GM04504 (cell line): Measurements from ENCODE around the gene KLF12.

Source experiments
- DNase-seq: peaks from one replicate; pipeline ENCODE4 v3.0.0-alpha.2; 2012; ENCODE audit warnings: low read depth

KLF12 gene

DNA sequence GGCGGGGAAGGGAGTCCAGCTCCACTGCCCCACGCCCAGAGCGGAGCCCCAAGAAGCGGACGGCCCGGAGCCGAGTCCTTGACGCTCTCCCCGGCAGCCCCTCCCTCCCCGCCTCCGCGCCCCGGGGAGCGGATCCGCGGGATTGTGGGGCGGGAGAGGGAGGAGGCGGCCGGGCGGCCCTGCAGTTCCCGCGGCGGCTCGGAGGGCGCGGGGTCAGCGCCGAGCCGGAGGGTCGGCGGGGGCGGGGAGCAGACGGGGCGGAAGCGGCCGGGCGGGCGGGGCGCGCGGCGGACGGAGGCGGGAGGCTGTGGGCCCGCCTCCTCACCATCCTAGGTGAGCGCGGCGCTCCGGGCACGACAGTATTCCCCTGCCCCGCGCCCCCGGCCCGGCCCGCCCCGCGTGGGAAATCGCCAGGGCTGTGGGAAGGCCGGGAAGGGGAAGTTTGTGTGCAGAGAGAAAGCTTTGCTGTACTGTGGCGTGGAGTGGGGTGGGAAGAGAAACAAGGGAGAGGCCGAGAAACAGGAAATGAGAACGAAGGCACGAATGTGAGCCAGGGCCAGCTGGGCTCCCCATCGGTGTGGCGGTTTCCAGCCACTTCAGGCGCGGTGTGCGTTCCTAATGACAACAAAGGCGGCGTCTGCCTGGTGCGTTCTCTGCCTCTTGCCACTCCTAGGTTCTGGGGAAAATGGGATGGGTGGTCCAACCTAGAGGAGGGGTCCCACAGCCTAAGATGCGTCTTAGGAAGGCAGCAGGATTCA is 1.3 kb upstream of the KLF12 start:
- DNase-seq = peak; percentile 63

DNA sequence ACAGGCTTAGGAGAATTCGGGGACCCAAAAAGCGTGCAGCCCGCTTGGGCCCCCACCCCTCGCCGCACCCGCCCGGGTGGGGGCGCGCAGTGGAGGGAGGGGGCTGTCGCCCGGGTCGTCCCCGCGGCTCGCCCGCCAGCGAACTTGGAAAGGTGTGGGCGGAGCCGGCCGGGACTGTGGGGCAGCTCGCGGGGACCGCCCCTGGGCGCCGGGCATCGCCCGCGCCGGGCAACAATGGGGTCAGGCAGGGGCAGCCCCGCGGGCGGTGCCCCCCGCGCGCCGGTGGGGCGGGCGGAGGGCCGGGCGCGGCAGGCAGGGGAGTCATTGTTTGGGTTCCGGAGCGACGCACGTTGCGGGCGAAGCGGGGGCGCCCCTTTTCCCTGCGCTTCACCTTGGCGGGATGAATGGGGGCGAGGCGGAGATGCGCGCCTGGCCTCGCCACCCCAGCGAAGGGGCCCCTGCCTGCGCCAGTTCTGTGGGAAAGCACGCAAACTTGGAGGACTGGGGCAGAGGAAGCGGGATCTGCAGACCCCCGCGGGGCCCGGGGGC is 647 bp upstream of the KLF12 start:
- DNase-seq = no peak

DNA sequence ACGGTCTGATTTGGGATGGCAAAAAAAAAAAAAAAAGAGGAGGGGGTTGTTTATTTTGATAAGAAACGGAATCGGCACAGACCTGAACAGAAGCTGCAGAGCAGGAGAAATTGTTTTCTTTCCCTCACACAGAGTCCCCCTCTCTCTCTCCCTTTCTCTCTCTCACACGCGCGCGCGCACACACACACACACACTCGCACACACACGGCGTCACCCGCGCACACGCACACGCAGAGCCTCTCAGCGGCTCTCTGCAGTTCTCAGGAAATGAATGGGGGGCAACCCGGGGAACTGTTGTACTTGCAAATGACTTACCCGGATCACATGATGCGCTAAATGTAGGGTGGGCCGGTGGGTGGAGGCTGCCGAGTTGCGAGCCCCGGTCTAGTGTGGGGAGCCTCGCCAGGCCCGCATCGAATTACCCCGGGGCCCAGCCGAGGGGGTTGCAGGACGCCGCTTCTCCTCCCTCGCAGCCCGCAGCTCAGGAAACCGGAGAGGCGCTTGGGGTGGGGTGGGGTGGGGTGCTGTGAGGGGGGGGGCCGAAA is 475 bp downstream of the KLF12 start:
- DNase-seq = peak; percentile 81

DNA sequence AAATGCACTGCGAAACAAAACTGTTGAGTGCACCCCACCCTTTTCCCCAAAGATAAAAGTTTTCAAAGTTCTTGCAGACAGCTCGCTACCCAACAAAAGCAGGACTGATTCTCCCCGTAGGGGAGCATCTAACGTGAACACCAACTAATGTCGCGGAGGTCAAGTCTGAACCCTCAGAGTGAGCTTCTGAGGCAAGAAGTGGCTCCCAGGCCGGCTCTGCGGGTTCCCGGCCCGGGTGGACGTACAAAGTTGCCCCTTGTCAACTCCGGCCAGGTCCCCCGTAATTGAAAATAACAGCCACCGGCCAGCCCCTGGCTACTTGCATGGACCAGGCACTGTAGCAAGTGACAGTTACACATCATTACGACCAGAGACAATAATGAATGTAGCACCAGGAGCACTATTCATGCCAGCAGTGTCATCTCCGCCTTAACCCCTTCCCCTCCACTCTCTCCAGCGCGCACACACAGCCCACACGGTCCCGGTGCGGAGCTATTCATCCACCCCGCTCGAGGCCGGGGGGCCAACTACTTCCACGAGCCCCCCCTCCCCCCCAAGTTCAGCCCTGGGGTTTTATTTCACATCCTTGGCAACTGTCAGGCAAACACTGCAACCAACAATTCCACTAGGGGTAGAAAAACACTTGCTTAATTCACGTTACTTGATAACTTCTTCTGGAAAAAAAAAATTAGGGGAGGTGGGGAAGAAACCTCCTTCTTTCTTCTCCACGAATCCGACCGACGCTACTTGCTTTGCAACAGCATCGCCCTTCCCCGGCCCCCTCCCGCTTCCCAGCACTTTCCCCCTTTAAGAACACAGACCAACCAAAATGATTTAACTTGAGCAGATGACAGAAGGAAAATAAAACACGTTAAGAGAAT is 1.2 kb downstream of the KLF12 start:
- DNase-seq = peak; percentile 9

DNA sequence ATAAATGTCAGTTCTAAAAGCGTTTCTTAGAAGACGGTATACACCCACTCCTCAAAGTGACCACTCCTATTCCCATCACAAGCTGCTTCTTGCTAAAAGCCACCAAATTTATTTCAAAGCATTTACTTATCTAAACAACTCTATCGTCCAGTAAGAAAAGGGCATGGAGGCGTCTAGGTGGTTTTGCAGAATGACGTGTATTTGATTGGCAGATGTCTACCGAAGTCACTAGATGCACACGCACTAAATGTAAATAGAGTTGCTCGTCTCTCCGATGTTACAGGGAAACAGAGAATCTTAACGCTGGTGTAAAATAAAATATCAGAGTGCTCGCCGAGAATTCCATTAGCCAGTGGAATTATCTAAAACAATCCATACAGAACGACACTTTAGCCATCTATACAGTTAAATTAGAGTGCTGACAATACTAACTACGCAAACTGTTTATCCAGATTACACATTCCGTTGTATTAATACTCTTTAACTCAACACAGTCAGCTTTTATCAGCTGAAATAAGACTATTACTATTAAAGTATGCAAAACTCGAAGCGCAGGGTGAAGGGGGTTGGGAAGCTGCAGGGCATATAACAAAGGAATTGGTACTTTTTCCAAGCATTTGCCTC is 1.9 kb downstream of the KLF12 start:
- no peak for DNase-seq

DNA sequence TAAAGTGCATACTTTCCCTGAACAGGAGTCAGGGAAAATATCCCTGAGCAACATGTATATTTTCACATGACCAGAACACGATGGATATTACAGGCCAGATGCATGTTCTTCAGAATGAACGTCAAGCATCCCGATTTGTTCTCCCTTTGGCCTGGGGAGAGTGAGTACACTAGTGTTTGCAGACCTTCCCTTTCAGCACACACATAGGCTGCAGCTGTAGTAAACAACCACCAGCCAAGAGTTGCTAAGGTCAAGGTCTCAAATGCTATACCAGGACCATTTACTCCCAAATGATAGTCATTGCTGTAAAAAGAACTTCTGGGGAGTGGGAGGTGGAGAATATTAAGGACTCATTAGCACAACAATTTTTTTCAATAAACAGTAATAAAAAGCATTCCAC is 3.0 kb downstream of the KLF12 start:
- no peak for DNase-seq

DNA sequence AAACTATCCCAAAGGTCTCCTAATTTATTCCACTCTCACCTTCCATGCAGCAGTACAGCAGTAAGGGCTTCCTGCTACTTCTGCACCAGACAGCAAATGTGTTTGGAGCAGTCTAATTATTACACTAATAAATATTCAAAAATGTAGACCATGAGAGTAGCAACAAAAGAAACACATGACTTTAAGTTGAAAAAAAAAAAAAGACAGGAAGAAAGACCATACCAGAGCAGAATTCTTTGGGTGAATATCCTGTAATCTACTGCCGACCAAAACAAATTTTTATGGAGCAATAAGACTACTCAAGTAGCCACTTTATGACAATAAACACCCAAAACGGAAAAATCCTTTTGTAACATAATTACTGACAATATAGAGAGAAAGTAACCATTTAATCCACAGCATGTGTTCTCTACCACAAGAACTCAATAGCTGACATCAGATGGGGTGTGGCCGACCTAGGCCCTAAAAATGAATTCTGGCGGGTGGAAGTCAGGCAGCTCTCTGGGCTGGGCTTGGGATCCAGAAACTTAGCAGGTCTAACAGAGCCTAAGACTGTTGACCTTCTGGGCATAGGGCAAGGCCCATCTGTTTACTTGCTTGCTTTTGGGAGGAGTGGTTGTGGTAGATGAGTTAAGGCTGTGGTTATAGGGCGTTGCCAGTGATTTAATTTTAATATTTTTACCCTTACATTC is 4.6 kb downstream of the KLF12 start:
- peak; percentile 28 for DNase-seq

DNA sequence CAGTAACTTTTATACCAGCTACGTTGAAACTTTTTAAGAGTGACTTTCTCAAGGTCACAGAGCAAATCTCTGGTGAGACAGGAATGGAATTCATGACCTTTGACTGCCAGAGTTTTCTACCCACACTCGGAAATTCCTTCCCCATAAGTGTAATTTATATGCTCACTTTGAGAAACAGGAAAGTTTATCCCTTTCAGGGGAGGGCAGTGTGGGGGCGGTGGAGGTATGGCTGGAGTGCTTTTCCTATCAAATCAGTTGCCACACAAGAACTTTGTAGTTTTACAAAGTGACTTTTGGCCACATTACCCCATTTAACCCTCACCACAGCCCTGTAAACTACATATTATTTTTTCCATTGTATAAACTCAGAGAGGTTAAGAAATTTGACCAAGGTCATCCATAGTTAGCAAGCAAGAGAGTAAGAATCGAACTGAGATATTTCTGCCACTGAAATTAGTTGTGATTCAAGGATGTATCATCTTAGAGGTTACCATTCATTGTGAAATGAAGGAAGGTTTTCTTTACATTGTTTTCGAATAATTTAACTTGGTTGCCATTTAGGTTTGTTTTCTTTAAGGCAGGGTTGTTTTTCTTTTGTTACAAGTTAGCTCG is 5.9 kb downstream of the KLF12 start:
- DNase-seq = no peak

DNA sequence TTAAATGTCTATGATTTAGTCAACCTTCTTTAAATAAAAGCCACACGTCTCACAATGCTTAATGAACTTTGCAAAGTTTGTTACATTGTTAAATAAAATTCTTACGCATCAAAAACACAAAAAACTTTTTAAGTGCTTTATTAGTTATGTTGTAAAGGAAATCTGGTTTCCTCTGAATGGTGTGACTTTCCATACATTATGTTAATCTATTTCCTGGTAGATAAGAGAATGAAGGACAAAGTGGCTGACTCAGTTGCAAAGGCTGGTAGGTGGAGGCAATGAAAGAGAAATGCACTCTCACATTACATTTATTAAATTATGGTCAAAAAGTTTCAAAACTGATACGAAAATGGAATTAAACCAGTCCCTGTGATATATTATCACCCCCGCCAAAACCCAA is 15.9 kb downstream of the KLF12 start:
- no peak for DNase-seq

DNA sequence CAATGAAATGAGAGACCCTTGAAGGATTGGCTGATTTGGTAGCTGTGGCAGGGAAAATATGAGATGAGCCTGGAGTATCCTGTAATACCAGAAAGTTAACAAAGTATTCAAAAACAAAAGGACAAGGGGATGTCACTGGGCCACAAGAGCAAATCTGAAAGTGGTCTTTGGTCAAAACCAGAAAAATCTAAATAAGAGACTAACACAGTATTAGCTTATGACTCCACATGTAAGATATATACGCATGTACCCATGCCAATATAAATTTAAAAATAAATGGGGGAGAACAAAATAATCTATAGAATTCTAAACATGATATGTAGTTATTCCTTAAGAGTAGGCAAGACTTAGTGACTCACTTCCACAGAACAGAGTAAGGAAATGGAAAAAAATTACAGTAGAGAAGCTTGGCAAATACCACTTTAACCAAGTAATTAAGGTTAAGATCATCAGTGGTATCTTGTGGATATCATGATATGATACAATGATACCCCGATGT is 16.9 kb downstream of the KLF12 start:
- DNase-seq = no peak

DNA sequence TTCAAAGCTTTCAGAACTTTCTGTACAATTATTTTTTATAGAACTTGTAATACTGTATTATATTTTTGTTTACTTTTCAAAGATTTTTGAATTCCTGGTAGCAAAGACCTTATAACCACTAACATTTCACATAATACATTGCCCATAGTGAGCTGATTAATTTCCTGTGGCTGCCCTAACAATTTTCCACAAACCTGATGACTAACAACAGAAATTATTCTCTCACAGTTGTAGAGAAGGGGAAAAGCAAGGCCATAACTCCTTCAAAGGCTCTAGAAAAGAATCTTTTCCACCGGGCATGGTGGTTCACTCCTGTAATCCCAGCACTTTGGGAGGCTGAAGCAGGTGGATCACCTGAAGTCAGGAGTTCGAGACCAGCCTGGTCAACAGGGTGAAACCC is 19.1 kb downstream of the KLF12 start:
- DNase-seq = no peak

DNA sequence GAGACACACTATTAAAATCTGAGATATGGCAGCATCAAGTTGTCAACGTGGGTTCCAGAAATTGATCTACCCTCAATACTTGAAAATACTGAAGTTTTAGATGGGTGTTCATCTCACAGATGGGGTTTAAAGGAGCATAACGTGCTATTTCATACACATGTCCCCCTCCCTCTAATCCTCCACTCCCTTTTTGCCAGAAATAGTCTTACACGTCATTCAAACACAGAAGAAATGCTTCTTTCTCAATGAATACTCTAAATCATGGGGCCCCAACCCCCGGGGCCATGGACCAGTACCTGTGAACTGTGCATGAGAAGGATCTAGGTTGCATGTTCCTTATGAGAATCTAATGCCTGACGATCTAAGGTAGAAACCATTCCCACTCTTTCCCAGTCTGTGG is 19.6 kb downstream of the KLF12 start:
- no peak for DNase-seq

DNA sequence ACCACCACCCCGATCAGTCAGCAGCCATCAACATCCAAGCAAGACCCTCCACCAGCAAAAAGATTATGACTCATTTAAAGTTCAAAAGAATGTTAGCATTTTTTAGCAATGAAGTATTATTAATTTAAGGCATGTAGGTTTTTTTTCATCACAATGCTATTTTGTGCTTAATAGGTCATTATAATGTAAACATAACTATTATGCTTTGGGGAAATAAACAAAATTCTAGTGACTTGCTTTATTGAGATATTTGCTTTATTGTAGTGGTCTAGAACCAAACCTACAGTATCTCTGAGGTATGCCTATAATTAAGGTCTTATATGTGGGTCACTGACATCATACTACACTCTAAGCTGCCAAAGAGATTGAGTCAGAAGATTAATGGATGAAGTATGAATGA is 20.0 kb downstream of the KLF12 start:
- no peak for DNase-seq

DNA sequence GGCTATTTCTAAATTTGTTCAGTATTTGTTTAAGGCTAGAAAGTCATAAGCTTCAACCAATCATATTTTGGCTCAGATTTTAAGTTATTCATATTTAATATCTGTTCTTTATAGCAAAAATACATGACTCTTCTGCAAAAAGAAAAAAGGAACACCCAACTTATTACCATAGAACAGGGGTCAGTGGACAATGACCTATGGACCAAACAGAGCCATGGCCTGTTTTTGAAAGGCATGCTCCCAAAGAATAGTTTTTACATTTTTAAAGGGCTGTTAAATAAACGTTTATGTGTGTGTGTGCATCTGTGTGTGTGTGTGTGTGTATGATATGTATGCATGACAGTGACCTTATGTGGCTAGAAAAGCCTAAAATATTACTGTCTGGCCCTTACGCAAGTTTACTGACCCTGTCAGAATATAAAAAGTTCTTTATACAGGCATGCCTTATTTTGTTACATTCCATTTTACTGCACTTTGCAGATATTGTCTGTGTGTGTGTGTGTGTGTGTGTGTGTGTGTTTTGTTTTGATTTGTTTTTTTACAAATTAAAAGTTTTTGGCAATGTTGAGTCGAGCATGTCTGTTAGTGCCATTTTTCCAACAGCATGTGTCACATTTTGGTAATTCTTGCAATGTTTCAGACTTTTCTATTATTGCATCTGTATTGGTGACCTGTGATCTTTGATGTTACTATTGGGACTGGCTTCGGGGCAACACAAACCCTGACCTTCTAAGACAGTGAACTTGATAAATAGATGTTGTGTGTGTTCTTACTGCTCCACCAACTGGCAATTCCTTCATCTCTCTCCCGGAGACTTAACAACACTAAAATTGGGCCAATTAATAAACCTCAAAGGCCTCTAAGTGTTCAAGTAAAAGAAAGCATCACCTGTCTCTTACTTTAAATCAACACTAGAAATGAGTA is 22.0 kb downstream of the KLF12 start:
- no peak for DNase-seq

DNA sequence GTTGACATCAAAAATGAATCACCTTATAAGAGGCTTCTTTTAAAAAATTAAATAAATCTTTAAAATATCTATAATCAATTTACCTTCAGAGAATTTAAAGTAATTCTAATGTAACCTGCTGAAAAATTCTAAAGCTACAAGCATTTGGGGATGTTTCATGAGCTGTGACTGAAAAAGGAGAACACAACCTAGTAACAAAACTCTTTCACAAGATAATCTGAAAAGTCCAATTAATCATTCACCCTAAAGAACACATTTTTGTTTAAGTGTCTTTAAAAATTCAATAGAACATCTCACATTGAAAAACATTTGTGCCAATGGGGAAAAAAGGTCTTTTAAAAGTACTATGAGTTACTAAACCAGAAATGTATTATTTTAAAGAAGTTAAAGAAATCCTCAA is 22.8 kb downstream of the KLF12 start:
- DNase-seq = no peak

DNA sequence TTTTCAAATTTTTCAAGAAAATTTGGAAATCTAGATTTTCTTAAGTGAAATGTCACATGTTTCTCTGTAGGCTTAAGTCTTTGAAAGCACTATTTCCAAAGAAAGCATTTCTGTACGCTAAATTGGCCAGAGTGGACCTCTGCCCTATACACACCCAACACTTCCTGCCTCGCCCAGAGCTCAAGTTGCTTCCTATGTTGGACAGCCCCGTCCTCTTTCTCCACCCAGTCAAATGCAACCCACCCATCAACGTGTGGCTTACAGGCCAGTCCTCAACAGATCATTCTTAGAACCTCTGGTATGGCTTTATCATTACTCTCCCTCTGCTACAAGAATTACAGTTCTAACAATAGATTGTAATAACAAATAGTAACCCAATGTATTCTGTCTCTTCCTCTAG is 24.2 kb downstream of the KLF12 start:
- DNase-seq = no peak

DNA sequence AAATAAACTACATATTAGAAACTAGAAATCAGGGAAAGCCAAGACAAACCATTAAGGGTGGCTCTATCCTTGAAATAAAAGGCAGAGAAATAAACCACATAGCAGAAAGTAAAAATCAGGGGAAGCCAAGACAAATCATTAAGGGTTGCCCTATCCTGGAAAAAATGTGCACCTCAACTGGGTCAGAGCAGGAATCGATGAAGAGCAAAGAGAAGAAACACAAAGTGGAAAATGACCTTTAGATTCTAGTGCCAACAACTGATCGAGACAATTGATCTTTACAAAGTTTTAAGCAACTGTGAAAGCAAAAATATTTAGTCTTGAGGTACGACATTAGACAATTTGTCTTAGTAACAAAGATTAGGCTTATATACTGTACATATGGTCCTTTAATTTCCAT is 26.6 kb downstream of the KLF12 start:
- DNase-seq = no peak

DNA sequence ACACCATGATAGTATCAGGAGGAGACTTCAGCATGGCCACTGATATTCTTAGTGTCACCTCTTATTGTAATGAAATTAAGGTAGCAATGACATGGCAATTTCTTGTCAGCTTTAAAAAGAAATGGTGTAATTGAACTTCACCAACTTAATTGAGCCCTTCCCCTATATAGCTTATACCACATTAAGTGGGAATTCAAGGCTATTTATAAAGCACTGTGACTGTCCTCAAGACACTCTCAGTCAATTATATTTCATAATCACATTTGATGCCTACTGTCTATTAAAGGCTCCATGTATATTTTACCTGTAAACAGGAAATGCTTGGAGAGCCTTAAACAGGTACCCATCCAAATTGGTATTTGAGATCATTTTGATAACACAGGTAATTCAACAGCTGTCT is 28.3 kb downstream of the KLF12 start:
- DNase-seq = no peak

DNA sequence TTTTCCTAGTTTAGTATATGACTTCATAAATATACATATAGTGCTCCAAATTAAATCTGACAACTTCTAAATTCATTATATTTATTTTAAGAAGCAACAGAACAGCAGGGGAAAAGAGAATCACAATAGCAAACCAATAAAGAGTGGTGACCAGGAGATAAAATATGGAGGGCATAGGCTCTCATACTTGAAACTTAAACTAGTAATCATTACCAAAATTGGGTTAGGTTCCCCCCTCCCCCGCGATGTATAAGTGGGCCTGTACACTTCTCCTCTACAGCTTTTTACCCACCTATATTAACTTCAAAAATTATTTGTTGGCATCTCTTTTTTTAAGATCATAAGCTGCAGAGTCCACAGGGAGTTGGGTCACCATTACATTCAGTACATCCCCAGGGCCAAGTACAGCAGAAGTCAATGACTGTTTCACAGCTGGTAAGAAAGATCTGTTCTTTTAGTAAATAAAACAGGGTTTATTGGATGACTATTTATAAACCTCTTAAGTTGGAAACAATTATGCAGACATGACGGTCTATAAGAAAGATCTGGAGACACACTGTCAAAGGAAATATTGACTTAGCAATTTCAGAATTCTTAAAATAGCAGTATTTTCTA is 29.4 kb downstream of the KLF12 start:
- DNase-seq = no peak
